ENCODE data around the gene WBP2. TPM values are rescaled to one million over a fixed set of nuclear protein-coding genes. Genes with fewer than 3 reads are reported as not detected.

WBP2 gene
- total and polyA plus RNA-seq, 9 of the 15 experiments (the other 6 are each of a cell fraction or from before 2014, with no cell fraction given): 2.2 to 74.3 (median 20.0) TPM

- H3K79me2 ChIP-seq (ENCODE audit: control insufficient read depth, insufficient read depth, low read length): no peaks in the 10 kb centered on the region
- no peak overlapping the region for H3K4me2 ChIP-seq (ENCODE audit: insufficient read depth, low read length)
- H3K9me1 ChIP-seq (ENCODE audit: control insufficient read depth, insufficient read depth, low read length): no peaks in the 10 kb centered on the region
- CTCF ChIA-PET (ENCODE audit: low intra/inter-chr PET ratio): no interaction called here
- WGBS (ENCODE audit: insufficient coverage, low coverage, missing lambda C conversion rate): 72% methylated on average over 16 of the region's 18 CpGs
- no peak overlapping the region for H3K4me3 ChIP-seq
- no peak overlapping the region for H2AFZ ChIP-seq (ENCODE audit: low read depth, low read length)
- in situ Hi-C loops (cut with MboI) (no loop called here), intact Hi-C loops (cut with micrococcal nuclease) (no loop called here)
- H3K9ac ChIP-seq (ENCODE audit: insufficient read depth in 1 of 2, low read depth in 2 of 2, low read length in 2 of 2): 0 out of 4 replicates have a peak overlapping the region, but pooled peaks of 1 of the 2 experiments have one; percentile 7
- FAIRE-seq: no peak
- peaks cover 74% of the 10 kb centered on the region; the same call in 2 of the 3 replicates for H3K36me3 ChIP-seq (ENCODE audit: control insufficient read depth, insufficient read depth, low read length)
- H3K27ac ChIP-seq (ENCODE audit: extremely low read depth, low read depth, low read length): no peak overlapping the region
- peaks cover 0 to 33% of the 10 kb centered on the region in 2 experiments; a peak in 1 of 5 replicates for H3K4me1 ChIP-seq (replicated peaks in 1 of 2; ENCODE audit: control insufficient read depth in 2 of 2, insufficient read depth in 2 of 2, low read length in 2 of 2)
- POLR2A ChIA-PET: interaction anchor here (0.8 to 8.0 kb wide), 8 partner anchors 8 to 46 kb away, joined by 3 to 121 read pairs (median 10); partner anchors contain the start of gene UNK
- ATAC-seq: no peak
- no peaks in the 10 kb centered on the region for H4K20me1 ChIP-seq (replicated peaks; ENCODE audit: control insufficient read depth, insufficient read depth, low read length)
- DNase-seq (ENCODE audit: extremely low read depth in 1 of 4, low spot score in 3 of 4): no peak
- no peaks in the 10 kb centered on the region for H3K9me3 ChIP-seq (replicated peaks; ENCODE audit: control insufficient read depth, insufficient read depth, low read depth, low read length)
- BruUV-seq (replicated peaks): no TSS peak
- no peaks in the 10 kb centered on the region for H3K27me3 ChIP-seq (ENCODE audit: control insufficient read depth in 2 of 2, insufficient read depth in 2 of 2, low read length in 2 of 2)
- TF ChIP-seq CREB3L1 (IDR thresholded peaks at IDR 0.05; ENCODE audit: borderline replicate concordance, low read depth): no peak
- TF ChIP-seq MCM5 (IDR thresholded peaks at IDR 0.05; ENCODE audit: low read depth): no peak
- TF ChIP-seq ZFX (CRISPR knock-in tag; IDR thresholded peaks at IDR 0.05): 0 out of 2 replicates have a peak, but pooled peaks have one; percentile 23
- TF ChIP-seq NFIC (IDR thresholded peaks at IDR 0.05): peak; percentile 60
- TF ChIP-seq ZBTB1 (CRISPR knock-in tag; IDR thresholded peaks at IDR 0.05; ENCODE audit: borderline replicate concordance, low read depth): no peak
- peak; percentile 32 for TF ChIP-seq HMGN3 (IDR thresholded peaks at IDR 0.05; ENCODE audit: borderline replicate concordance, extremely low read depth, insufficient read length, low read depth, low read length)
- peak; percentile 79; the same call in 1 of the 2 replicates for TF ChIP-seq PKNOX1 (IDR thresholded peaks at IDR 0.05)
- peak; percentile 68 for TF ChIP-seq POLR2G (IDR thresholded peaks at IDR 0.05; ENCODE audit: low read depth, low read length)
- TF ChIP-seq SAP30 (IDR thresholded peaks at IDR 0.05; ENCODE audit: borderline replicate concordance, insufficient read depth, low read depth, low read length, poor library complexity, severe bottlenecking): no peak
- TF ChIP-seq HMBOX1 (IDR thresholded peaks at IDR 0.05): no peak
- TF ChIP-seq IRF9 (tag; IDR thresholded peaks at IDR 0.05): no peak
- TF ChIP-seq MITF (IDR thresholded peaks at IDR 0.05): no peak
- TF ChIP-seq NFATC3 (IDR thresholded peaks at IDR 0.05): no peak
- peak; percentile 76 for TF ChIP-seq RBM22 (IDR thresholded peaks at IDR 0.05; ENCODE audit: low read depth, low read length, poor library complexity, severe bottlenecking)
- no peak for TF ChIP-seq POLR2AphosphoS2 (IDR thresholded peaks at IDR 0.05; ENCODE audit: low read length)
- TF ChIP-seq SLC30A9 (CRISPR knock-in tag; IDR thresholded peaks at IDR 0.05): no peak
These were observed 32.9 kb downstream of the WBP2 start for GRCh38 chr17:75822119-75822799.

Data from K562 (cell line).